ENCODE results near the gene SPACDR.
"Not testable (repeated sequence)": the region's sequence is repeated elsewhere in the genome, so short reads cannot be mapped to it uniquely, and the experiment has no call there.

SPACDR gene

DNA sequence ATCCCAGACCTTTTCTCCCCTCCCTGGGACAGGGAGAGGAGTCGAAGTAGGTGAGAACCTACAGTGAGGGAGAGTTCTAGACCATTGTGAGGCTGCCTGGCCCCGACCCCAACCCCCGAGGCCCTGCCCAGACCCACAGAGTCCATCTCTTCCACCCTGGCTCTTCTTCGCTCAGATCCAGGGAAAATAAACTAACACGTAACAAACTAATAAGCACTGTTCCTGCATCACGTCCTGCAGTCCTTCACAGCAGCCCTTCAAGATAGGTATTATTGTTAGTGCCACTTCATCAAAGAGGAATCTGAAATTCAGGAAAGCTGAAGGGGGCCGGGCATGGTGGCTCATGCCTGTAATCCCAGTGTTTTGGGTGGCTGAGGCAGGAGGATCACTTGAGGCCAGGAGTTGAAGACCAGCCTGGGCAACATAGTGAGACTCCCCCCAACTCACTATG, at the start of gene SPACDR:
Gene SPACDR, minus strand, starts transcription at position 51 of the 451 bp plus-strand sequence. CDS start 235 bp downstream, outside the sequence.
- no peak for DNase-seq

DNA sequence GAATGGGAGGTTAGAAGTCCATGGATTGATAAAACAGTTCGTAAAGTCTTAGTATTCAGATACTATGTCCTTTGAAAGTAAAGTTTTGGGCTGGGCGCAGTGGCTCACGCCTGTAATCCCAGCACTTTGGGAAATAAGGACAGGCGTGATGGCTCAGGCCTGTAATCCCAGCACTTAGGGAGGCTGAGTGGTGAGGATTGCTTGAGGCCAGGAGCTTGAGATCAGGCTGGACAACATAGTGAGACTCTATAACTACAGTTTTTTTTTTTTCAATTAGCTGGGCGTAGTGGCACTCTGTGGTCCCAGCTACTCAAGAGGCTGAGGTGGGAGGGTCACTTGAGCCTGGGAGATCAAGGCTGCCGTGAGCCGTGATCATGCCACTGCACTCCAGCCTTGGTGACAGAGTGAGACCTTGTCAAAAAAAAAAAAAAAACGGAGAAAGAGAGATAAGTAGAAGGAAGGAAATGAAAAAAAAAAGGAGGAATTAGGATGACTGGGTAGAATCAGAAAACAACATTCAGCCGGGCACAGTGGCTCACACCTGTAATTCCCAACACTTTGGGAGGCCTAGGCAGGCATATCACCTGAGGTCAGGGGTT, 49.3 kb upstream of the SPACDR start:
- no peak for DNase-seq

DNA sequence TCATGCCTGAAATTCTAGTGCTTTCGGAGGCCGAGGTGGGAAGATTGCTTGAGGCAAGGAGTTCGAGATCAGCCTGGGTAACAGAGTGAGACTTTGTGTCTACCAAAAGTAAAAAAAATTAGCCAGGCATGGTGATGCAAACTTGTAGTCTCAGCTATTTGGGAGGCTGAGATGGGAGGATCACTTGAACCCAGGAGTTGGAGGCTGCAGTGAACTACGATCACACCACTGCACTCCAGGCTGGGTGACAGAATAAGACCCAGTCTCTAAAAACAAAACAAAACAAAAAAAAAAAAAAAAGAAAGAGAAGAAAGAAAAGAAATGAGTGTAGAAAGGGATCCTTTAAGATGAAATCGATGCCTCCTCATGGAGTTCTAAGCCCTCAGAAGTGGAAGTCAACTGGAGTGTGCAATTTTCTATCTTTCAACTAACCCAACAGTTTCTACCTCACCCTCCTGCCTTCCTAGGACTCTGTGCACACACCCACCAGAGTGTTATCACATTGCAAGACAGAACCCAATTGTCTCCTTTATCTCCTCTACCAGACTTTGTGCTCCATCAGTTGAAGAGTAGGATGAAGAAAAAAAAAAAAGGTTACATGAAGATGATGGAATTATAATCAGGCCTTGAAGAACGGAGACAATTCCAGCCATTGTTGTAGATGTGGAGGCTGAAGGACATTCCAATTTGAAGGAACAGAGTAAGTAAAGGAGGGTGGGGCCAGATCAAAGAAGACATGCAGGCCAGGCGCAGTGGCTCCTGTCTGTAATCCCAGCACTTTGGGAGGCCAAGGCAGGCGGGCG, 46.6 kb upstream of the SPACDR start:
- DNase-seq = no peak

- DNase-seq = no peak
These were observed 45.2 kb upstream of the SPACDR start for GRCh38 chr7:100509231-100509630.

DNA sequence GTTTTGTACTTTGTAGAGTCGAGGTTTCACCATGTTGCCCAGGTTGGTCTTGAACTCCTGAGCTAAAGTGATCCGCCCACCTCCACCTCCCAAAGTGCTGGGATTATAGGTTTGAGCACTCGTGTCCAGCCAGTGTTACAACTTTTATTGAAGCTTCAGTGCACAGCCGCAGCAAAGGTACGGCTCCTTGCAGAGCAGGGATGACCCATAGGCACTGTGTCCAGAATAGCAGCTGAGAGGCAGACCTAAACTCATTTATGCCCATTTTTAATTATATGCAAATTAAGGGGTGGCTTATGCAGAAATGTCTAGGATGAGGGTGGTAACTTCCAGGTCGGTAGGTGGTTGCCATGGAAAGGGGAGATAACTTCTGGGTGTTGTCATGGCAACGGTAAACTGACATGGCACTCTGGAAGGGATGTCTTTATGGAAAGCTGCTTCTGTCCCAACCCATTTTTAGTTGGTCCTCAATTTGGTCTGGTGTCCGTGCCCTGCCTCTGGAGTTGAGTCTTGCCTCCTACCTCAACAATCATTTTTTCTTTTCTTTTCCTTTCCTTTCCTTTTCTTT, 42.4 kb upstream of the SPACDR start:
- DNase-seq = no peak

DNA sequence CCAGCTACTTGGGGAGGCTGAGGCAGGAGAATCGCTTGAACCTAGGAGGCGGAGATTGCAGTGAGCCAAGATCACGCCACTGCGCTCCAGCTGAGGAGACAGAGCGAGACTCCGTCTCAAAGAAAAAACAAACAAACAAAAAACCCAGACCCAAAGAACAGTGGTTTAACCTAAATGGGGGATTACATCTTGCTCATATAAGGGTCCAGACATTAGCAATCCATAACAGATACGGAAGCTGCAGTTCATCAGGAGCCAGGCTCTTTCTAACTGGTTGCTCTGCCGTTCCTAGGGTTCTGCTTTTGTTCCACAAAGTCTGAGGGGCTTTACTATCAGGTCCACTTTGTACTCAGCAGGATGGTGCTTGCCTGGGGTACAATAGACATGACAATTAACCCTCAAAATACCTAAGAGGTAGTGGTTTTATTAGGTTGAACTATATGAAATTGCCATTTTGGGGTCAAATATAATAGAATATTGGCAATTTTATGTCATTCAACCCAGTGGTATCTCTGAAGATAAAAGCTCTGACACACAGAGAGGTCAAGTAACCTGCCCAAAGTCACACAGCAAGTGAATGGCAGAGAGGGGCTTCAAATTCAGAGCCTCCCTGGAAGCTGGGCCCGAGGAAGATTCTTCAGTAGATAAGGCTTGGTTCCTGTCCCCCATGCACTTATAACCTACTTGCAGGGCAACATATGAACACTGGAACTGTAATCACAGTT, 41.0 kb upstream of the SPACDR start:
- no peak for DNase-seq

DNA sequence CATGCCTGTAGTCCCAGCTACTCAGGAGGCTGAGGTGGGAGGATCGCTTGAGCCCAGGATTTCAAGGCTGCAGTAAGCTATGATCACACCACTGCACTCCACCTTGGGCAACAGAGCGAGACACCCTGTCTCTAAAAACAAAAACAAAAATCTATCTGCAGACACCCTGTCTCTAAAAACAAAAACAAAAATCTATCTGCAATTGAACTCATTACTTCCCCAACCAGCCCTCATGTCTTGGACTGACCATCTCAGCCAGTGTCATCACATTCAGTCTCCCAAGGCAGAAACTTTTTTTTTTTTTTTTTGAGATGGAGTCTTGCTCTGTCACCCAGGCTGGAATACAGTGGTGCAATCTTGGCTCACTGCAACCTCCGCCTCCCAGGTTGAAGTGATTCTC, 40.0 kb upstream of the SPACDR start:
- DNase-seq = not testable (repeated sequence)

GRCh38 chr7:100500743-100501142, 36.7 kb upstream of the SPACDR start:
- not testable (repeated sequence) for DNase-seq

DNA sequence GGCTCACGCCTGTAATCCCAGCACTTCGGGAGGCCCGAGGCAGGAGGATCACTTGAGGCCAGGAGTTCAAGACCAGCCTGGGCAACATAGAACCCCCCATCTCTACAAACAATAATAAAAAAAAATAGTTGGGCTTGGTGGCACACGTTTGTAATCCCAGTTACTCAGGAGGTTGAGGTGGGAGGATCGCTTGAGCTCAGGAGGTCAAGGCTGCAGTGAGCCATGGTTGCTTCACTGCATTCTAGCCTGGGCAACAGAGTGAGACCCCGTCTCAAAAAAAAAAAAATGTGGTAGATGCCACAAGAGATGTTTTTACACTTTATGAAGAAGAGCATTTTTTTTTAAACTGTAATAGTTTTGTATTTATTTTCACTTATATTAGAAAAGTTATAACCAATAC, 32.4 kb upstream of the SPACDR start:
- DNase-seq = no peak

DNA sequence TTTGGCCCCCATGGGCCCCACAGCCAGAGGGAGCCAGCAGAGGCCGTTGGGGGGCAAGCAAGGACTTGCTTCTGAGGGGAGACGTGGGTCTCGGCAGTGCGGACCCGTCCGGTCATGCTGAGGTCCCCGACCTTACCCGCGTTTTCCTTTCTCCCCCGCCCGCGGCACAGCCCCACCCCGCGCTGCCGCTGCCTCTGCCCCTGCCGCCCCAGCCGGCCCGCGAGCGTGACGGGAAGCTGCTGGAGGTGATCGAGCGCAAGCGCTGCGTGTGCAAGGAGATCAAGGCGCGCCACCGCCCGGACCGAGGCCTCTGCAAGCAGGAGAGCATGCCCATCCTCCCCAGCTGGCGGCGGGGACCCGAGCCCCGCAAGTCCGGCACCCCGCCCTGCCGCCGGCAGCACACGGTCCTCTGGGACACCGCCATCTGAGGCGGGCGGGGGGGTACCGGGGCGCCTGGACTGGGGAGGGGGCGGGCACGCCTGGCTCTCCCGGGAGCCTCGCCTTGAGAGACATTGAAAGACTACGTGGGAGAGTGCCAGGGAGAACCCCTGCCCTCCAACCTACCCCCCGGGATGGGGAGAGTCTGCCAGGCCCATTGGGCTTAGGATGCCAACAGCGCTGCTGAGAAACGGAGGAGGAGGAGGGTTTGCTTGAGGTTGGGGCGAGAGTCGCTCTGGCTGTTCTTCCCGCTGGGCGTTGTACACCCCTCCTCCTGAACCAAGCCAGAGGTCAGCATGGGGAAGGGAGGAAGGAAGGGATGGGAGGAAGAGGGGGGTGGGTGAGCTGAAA, 29.6 kb upstream of the SPACDR start:
- peak; percentile 74 for DNase-seq

DNA sequence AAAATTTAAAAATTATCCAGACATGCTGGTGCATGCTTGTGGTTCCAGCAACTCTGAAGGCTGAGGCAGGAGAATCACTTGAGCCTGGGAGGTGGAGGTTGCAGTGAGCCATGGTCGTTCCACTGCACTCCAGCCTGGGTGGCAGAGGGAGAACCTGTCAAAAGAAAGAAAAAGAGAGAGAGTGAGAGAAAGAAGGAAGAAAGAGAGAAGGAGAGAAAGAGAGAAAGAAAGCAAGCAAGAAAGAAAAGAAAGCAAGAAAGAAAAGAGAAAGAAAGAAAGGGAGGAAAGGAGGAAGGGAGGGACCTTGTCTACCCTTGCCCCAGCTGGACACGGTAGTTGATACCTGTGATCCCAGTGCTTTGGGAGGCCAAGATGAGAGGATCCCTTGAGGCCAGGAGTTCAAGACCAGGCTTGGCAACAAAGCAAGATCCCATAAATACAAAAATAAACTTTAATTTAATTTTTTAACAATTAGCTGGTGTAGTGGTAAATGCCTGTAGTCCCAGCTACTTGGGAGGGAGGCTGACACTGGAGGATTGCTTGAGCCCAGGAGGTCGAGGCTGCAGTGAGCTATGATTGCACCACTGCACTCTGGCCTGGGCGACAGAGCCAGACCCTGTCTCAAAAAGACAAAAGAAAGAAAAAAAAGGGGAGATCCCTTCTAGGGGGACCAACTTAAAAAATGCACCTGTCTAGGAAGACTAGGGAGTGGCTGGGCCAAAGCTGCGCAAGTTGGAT, 28.8 kb upstream of the SPACDR start:
- DNase-seq = no peak

DNA sequence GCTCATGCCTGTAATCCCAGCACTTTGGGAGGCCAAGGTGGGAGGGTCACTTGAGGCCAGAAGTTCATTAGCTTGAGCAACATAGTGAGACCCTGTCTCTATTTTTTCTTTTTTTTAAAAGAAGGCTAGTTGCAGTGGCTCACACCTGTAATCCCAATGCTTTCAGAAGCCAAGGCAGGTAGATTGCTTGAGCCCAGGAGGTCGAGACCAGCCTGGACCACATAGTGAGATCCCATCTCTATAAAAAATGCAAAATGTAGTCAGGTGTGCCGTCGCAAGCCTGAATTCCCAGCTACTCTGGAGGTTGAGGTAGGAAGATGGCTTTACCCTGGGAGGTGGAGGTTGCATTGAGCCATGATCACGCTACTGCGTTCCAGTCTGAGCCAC, 27.1 kb upstream of the SPACDR start:
- DNase-seq = no peak

- no peak for DNase-seq
These were observed 26.6 kb upstream of the SPACDR start for GRCh38 chr7:100490483-100491191.

DNA sequence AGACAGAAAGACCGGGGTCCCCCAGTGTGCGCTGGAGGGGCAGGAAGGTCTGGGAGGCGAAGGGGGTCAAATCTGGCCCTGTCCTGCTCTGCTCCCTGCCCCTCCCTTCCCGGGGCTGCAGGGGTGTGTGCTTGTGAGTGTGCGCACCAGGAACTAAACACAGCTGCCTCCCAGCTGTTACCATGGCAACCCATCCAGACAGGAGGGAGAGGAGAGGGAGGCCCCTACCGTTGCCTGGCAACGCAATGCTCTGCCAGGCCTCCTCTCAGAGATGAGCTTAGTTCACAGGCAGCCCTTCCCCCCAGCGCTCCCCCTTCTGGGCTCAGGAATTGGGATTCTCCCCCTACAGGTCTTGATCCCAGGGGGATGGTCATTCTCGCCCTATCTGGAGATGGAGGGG, 25.8 kb upstream of the SPACDR start:
- no peak for DNase-seq

GRCh38 chr7:100489121-100489520, 25.1 kb upstream of the SPACDR start:
- DNase-seq = no peak

GRCh38 chr7:100488333-100489095, 24.5 kb upstream of the SPACDR start:
- no peak for DNase-seq

DNA sequence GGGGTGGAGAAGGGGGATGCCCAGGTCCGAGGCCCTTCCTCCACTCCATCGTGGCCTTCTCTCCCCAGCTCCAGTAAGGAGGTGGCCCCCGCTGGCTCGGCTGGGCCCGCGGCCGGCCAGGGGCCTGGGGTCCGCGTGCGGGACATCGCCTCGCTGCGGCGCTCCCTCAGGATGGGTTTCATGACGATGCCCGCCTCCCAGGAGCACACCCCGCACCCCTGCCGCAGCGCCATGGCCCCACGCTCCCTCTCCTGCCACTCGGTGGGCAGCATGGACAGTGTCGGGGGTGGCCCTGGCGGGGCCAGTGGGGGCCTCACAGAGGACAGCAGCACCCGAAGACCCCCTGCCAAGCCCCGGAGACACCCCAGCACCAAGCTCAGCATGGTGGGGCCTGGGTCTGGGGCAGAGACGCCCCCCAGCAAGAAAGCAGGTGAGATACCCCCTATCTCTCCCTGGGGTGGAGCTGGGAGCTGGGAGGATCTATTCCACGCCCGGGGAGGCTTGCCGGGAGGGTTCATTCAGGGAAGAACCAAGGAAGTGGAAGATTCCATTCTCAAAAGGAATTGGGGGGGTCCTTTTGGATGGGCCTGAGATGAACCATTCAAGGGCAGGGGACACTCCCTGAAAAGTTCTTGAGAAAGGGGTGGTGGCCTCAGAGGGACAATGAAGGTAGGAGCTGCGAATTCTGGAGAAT, 22.8 kb upstream of the SPACDR start:
- DNase-seq = no peak

DNA sequence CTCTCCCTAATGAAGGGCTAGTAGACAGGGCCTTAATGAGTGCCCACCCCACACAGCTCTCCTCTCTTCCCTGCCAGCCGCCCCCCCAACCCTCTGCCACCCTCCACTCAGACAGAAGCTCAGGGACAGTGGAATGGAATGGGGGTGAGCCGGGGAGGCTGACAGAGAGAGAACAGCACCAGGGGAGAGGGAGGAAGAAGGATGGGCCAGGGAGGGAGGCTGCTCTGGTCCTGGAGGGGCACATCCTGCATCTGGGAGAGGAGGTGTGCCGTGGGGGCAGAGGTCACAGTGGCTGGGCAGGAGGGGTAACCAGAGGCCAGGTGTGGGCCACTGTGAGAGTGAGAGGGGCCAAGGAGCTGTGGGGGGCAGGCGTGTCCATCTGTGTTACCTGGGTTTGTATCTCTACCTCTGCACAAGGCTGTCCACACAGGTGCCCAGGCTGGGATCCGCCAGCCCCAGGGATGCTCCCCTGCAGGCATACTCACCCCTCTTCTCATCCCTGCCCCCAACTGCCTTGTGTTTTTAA, 22.1 kb upstream of the SPACDR start:
- no peak for DNase-seq

DNA sequence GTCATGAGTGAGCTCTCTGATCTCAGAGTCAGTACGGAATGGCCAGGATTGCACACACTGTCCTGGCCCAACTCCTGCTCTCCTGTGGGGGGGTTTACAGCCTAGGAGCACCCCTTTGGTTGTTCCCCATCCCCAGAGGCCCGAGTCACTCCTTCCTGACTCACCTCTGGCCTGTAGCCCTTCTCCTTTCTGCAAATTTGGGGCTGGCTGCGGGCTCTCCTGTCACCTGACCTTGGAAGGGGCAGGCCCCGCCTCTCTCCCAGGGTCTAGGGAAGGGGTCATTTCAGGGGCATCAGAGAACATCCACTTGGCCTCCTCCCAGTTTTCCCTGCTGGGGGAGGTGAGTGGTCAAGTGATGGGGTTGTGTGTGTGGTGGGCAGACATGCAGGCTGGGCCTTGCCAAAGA, 21.4 kb upstream of the SPACDR start:
- no peak for DNase-seq

GRCh38 chr7:100484673-100485045, 20.6 kb upstream of the SPACDR start:
- no peak for DNase-seq

Data from stimulated activated CD8-positive, alpha-beta memory T cell treated with anti-CD3 and anti-CD28 coated beads, Interleukin-4, amount 100 ng/mL, for 48 hours (primary cell).